ENCODE results near the gene PLEKHA1.

The PLEKHA1 gene

DNA sequence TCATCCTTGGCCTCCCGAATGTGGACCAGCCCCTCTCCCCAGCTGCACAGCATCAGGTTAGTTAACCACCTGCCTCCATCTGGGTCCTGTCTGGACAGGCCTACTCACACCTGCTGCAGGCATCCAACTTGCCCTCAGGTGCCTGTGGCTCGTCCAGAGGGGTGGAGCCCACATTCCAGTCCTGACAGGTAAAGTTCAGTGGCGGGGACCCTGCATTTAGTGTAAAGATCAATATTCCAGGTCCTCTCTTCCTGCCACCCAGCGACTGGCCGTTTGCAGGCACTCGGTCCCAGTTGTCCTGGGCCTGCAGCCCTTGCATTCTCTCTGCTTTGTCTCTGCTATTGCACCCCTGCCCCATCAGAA is 101.8 kb downstream of the PLEKHA1 start:
- no peak overlapping the region for H3K4me3 ChIP-seq (ENCODE audit: low read depth, low read length)
- DNase-seq (ENCODE audit: low read depth), result no peak
- TF ChIP-seq MYC (IDR thresholded peaks at IDR 0.05; ENCODE audit: low read depth, low read length) (no peak), POLR2A (IDR thresholded peaks at IDR 0.05; ENCODE audit: extremely low read depth, insufficient read length) (no peak)
- TF ChIP-seq, protein P1, sequence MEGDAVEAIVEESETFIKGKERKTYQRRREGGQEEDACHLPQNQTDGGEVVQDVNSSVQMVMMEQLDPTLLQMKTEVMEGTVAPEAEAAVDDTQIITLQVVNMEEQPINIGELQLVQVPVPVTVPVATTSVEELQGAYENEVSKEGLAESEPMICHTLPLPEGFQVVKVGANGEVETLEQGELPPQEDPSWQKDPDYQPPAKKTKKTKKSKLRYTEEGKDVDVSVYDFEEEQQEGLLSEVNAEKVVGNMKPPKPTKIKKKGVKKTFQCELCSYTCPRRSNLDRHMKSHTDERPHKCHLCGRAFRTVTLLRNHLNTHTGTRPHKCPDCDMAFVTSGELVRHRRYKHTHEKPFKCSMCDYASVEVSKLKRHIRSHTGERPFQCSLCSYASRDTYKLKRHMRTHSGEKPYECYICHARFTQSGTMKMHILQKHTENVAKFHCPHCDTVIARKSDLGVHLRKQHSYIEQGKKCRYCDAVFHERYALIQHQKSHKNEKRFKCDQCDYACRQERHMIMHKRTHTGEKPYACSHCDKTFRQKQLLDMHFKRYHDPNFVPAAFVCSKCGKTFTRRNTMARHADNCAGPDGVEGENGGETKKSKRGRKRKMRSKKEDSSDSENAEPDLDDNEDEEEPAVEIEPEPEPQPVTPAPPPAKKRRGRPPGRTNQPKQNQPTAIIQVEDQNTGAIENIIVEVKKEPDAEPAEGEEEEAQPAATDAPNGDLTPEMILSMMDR (IDR thresholded peaks at IDR 0.05; ENCODE audit: low read depth, low read length), result no peak
- TF ChIP-seq, protein P2, sequence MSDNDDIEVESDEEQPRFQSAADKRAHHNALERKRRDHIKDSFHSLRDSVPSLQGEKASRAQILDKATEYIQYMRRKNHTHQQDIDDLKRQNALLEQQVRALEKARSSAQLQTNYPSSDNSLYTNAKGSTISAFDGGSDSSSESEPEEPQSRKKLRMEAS (IDR thresholded peaks at IDR 0.05; ENCODE audit: low read depth, low read length), result no peak

DNA sequence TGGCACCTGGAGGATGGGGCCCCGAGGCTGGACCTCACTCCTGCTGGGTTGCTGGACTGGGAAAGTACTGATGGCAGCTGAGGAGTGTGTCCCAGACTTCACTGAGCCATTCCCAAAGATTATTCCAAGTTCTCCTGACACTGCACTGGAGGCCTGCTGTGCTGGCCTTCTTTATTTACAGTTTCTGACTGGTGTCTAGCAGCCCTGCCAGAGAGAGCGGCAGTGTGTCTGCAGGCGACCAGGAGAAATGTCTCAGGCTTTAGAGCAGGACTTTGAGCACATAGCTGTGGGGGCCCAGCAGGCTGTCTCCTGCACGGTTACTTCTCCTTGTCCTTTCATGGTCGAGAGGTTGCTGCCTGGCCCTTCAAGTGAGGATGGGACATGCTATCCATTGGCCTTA is 102.9 kb downstream of the PLEKHA1 start:
- H3K4me3 ChIP-seq (ENCODE audit: low read depth, low read length), result no peak overlapping the region
- no peak for DNase-seq (ENCODE audit: low read depth)
- TF ChIP-seq, protein P2 (IDR thresholded peaks at IDR 0.05; ENCODE audit: low read depth, low read length), result no peak
- TF ChIP-seq POLR2A (IDR thresholded peaks at IDR 0.05; ENCODE audit: extremely low read depth, insufficient read length), result no peak
- TF ChIP-seq, protein P1 (IDR thresholded peaks at IDR 0.05; ENCODE audit: low read depth, low read length), result no peak
- TF ChIP-seq MYC (IDR thresholded peaks at IDR 0.05; ENCODE audit: low read depth, low read length), result no peak

DNA sequence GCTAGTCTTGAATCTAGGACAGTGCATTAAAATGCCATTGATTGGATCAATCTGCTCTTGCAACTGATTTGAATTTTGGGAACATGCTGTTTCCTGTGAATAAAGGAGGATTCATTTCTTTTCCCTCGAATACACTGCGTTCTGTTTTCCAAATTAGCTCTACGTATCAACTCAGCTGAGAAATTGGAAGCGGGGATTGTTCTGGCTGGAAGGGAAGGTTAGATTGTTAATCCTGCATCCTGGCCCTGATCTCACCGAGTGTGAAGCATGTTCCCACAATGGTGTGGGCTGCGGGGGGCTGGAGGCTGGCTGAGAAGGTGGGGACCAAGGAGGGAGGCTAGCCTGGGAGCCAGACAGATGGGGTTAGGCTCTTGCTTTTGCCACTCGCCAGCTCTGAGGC is 104.5 kb downstream of the PLEKHA1 start:
- H3K4me3 ChIP-seq (ENCODE audit: low read depth, low read length), result no peak overlapping the region
- DNase-seq (ENCODE audit: low read depth), result no peak
- no peak for TF ChIP-seq MYC (IDR thresholded peaks at IDR 0.05; ENCODE audit: low read depth, low read length)
- TF ChIP-seq, protein P2 (IDR thresholded peaks at IDR 0.05; ENCODE audit: low read depth, low read length), result no peak
- TF ChIP-seq, protein P1 (IDR thresholded peaks at IDR 0.05; ENCODE audit: low read depth, low read length), result no peak
- TF ChIP-seq POLR2A (IDR thresholded peaks at IDR 0.05; ENCODE audit: extremely low read depth, insufficient read length), result no peak

DNA sequence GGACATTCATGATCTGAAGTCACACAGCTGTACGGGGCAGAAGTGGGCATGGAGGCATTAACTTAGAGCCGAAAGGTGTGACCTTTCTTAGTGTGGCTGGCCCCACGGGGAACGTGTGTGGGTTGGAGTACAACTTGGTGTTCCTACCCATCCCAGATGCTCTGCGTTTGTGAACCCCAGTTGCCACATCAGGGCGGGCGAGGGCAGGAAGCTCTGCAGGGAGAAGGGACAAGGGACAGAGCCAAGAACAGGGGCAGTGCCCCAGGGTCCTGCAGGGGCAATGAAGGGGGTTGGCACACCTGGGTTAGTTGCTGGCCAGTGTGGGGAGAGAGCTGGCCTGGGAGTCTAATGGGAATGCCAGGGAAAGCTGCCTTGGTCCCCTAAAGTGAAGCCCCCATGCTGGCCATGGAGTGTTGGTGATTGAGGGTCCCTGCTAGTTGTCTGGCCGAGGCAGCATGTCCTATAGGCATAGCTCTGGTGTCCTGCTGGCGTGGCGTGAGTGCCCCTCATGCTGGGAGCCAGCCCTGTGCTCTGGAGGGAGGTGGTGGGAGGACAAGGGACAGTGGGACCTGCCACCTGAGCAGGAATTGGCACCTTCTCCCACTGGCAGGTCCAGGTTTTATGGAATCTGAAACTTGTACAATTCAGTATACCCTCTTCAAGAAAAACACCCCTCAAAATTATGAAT is 105.8 kb downstream of the PLEKHA1 start:
- TF ChIP-seq, protein P2 (IDR thresholded peaks at IDR 0.05; ENCODE audit: low read depth, low read length), result no peak
- TF ChIP-seq MYC (IDR thresholded peaks at IDR 0.05; ENCODE audit: low read depth, low read length) (no peak), POLR2A (IDR thresholded peaks at IDR 0.05; ENCODE audit: extremely low read depth, insufficient read length) (no peak)
- TF ChIP-seq, protein P1 (IDR thresholded peaks at IDR 0.05; ENCODE audit: low read depth, low read length), result no peak
- no peak overlapping the region for H3K4me3 ChIP-seq (ENCODE audit: low read depth, low read length)
- no peak for DNase-seq (ENCODE audit: low read depth)

DNA sequence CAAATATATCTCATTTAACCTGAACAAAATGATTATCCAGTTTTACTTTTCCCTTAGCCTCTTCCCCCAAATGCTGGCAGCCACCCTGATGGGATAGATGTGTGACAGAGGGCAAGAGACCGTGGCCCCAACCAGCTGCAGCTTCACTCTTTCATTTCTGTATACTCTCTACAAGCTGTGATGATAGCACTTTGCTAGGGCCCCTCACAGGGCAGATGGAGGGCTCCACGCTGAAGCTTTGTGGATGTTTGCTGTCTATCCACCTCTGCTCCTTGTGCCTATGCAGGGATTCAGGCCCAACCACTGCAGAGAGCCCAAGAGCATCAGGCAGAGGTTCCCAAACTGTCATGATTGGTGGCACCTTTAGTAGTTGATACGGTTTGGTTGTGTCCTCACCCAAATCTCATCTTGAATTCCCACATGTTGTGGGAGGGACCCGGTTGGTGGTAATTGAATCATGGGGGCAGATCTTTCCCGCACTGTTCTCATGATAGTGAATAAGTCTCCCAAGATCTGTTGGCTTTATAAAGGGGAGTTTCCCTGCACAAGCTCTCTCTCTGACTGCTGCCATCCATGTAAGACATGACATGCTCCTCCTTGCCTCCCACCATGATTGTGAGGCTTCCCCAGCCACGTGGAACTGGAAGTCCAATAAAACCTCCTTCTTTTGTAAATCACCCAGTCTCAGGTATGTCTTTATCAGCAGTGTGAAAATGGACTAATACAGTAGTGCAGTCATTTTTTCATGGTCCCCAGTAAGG is 107.0 kb downstream of the PLEKHA1 start:
- no peak for DNase-seq (ENCODE audit: low read depth)
- TF ChIP-seq, protein P2 (IDR thresholded peaks at IDR 0.05; ENCODE audit: low read depth, low read length), result no peak
- TF ChIP-seq POLR2A (IDR thresholded peaks at IDR 0.05; ENCODE audit: extremely low read depth, insufficient read length) (no peak), MYC (IDR thresholded peaks at IDR 0.05; ENCODE audit: low read depth, low read length) (no peak)
- TF ChIP-seq, protein P1 (IDR thresholded peaks at IDR 0.05; ENCODE audit: low read depth, low read length), result no peak
- no peak overlapping the region for H3K4me3 ChIP-seq (ENCODE audit: low read depth, low read length)

Data from NB4 (cell line).